Muscle layer of colon (tissue), 2 donors: ENCODE results near the gene TATDN2.
A peak's percentile ranks its signal among the peaks of the same experiment; 100 is the strongest.

Experiments used
- H3K27ac ChIP-seq: one replicate; pipeline ENCODE4 v1.7.0; 2013; ENCODE audit warnings: low read depth, mild to moderate bottlenecking, low read length, moderate library complexity
- H3K27me3 ChIP-seq, 2 donors: one replicate each; pipeline ENCODE4 v1.7.0; 2013; ENCODE audit warnings: low read length in 2 of 2, mild to moderate bottlenecking in 2 of 2; ENCODE audit not compliant: insufficient read depth in 2 of 2, control insufficient read depth in 1 of 2
- H3K36me3 ChIP-seq: one replicate; pipeline ENCODE4 v1.7.0; 2013; ENCODE audit warnings: mild to moderate bottlenecking, low read length; ENCODE audit not compliant: insufficient read depth
- H3K4me1 ChIP-seq: one replicate; pipeline ENCODE4 v1.7.0; 2013; ENCODE audit warnings: mild to moderate bottlenecking, low read length; ENCODE audit not compliant: insufficient read depth
- H3K4me3 ChIP-seq, 2 donors: one replicate each; pipeline ENCODE4 v1.7.0; 2013; ENCODE audit warnings: low read length in 2 of 2, low read depth in 1 of 2, mild to moderate bottlenecking in 1 of 2, moderate library complexity in 1 of 2
- H3K9ac ChIP-seq: one replicate; pipeline ENCODE4 v1.7.0; 2013; ENCODE audit warnings: low read length
- H3K9me3 ChIP-seq: one replicate; pipeline ENCODE4 v1.7.0; 2013; ENCODE audit warnings: mild to moderate bottlenecking, low read length
- donor health status: abdominal sarcoma.
- donor health status: Adenocarcinoma of cecum.

The TATDN2 gene, protein sequence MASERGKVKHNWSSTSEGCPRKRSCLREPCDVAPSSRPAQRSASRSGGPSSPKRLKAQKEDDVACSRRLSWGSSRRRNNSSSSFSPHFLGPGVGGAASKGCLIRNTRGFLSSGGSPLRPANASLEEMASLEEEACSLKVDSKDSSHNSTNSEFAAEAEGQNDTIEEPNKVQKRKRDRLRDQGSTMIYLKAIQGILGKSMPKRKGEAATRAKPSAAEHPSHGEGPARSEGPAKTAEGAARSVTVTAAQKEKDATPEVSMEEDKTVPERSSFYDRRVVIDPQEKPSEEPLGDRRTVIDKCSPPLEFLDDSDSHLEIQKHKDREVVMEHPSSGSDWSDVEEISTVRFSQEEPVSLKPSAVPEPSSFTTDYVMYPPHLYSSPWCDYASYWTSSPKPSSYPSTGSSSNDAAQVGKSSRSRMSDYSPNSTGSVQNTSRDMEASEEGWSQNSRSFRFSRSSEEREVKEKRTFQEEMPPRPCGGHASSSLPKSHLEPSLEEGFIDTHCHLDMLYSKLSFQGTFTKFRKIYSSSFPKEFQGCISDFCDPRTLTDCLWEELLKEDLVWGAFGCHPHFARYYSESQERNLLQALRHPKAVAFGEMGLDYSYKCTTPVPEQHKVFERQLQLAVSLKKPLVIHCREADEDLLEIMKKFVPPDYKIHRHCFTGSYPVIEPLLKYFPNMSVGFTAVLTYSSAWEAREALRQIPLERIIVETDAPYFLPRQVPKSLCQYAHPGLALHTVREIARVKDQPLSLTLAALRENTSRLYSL

DNA sequence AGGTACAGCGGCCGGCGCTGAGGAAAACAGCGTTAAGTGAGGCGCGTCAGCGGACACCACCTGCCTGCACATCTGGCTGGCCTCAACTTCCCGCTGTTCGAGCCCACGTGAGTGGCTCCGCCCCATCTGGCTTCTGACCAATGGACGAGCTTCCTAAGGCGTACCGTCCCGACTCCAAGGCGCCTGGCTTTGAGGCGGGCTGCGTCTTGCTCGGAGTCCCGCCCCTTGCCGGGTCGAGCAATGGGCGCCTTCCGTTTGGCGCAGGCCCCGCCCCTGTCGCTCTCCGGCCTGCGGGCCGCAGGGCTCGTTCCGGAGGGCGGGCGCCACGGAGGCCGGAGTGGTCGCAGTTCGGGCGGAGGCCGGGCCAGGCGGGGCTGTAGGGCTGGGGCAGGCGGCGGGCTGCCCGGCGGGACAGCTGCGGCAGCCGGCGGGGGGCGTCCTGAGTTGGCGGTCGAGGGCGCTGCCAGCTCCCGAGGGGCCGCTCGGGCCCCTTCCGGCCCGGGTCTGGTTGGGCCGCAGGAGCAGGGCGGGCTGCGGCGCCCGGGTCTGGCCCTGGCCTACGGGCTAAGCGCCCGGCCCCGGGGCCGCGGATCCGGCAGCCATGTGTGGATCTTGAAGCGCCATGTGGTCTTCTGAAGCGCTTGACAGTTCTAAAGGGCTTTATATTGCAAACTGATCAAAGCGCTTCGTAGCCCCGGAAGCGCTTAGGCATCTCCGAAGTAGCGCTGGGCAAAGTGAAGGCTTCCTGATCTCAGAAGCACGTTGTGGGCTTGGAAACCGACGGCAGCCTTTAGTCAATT lies at the start of gene TATDN2:
TATDN2 (plus strand) TSS at position 276 of the 800 bp plus-strand sequence. CDS start 742 bp downstream, outside the sequence.
- Histone ChIP-seq H3K36me3 (peaks cover 12% of the 10 kb centered on the region), H3K9ac (peak within 1 kb of the TSS; percentile 59), H3K4me3 (peak within 1 kb of the TSS; percentile 57 to 93), H3K27ac (peak within 1 kb of the TSS; percentile 59), H3K27me3 (no peaks in the 10 kb centered on the region), H3K9me3 (no peaks in the 10 kb centered on the region), H3K4me1 (peaks cover 19% of the 10 kb centered on the region)

DNA sequence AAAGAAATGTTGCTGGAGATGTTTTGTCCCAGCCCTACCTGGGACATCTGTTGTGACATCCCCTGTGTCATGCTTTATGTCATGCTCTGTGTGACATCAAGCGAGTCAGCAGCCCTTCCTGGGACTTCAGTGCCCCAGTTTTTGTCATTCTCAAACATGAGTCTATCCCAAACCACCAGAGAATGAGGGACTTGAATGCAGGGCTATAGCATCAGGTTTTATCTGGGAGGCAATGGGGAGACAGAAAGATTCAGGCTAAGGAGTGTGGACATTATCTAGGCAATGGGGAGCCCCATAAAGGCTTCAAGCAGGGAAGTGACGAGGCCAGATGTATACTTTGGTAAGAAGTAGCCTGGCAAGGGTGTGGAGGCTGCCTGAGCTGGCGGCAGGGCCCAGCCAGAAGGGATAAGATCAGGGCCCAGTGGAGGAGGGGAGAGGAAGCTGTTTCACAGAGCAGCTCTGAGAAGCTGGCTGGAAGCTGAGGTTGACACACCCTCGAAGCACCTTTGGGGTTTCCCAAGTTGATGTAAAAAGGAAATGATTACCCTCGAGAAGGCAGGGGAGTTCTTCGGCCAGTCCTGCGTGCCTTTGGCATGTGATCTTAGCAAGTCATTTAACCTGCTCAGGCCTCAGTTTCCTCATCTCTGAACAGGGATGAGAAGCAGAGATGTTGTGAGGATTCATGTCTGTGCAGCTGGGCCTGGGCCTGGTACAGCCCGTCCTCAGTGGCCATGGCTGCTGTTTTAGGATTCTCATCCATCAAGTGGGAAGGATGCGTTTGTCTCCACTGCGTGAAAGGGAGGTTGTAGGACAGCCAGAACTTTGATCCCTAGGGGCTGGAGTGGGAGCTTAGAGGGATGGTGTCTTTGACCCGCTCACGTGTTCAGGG lies 49.3 kb upstream of the TATDN2 start:
- Histone ChIP-seq H3K4me1 (peaks cover 27% of the 10 kb centered on the region), H3K9me3 (no peaks in the 10 kb centered on the region), H3K36me3 (peaks cover 10% of the 10 kb centered on the region), H3K27ac (no peak overlapping the region), H3K27me3 (no peaks in the 10 kb centered on the region), H3K9ac (no peak overlapping the region), H3K4me3 (no peak overlapping the region)

DNA sequence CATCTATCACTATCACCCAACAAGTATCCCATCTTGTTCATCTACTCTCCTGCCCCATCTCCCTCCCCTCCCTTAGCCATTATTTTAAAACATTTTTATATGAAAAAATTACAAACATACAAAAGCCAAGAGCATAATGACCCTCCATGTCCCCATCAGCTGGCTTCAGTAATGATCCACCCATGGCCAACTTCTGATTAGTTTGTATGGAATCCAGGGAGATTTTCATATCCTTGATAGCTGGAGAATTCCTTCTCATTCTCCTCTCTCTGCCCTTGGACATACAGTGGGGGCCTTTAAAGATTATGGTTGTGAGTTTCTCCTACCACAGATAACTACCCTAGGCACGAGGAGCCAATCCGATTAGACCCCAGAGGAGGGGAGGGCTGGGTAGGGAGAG lies 43.3 kb upstream of the TATDN2 start:
- no peak overlapping the region for H3K9ac ChIP-seq

DNA sequence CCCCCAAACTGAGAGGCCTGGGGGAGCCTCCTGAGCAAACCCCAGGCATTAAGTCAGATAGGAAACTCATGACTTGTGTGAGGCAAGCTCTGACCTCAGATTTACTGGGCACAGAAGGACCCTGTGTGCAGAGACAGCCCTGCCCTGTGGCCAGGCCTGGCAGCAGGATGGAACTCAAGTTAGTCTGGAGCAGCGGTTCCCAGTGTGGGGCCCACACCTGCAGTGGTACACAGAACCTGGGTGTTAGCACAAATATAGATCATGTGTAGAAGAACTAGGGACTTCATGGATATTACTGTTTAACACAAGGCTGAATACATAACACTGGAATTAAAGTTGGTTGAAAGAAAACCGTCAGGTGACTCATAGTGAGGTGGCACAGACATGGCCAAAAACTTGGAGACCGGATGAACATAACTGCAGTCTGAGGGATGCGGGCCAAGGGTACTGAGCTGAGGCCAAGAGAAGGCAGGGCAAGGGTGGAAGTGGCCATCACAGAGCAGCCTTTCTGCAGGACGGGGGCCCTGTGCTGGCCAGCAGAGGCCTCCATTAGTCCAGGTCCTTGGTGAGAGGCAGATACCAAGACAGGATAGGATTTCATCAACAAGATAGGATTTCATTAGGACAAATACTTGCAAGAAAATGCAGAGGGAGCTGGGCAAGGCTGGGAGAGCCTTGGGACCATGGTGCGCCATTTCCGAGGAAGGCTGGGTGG lies 42.7 kb upstream of the TATDN2 start:
- Histone ChIP-seq H3K4me1 (peaks cover 14% of the 10 kb centered on the region), H3K9ac (no peak overlapping the region), H3K9me3 (no peaks in the 10 kb centered on the region), H3K36me3 (peaks cover 15% of the 10 kb centered on the region), H3K4me3 (no peak overlapping the region), H3K27me3 (no peaks in the 10 kb centered on the region), H3K27ac (no peak overlapping the region)

More for the DNA sequence above, 43.3 kb upstream of the TATDN2 start:
- Histone ChIP-seq H3K4me3 (no peak overlapping the region), H3K27ac (no peak overlapping the region), H3K27me3 (no peaks in the 10 kb centered on the region), H3K36me3 (peaks cover 15% of the 10 kb centered on the region), H3K4me1 (peaks cover 14% of the 10 kb centered on the region), H3K9me3 (no peaks in the 10 kb centered on the region)

DNA sequence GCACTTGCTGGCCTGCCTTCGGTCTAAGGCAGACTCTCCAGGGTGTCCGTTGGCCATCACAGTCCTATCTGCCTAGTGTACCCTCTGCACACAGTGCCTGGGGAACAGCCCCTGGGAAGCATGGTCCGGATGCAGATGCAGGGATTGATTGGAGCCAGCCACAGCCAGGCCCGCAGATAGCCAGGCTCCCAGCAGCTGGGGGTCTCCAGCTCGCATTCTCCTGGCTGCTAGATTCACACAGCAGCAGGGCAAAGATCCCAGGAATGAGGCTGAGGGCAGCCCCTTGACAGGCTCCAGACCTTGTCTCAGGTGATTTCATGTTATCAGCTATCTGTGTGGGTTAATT lies 42.1 kb upstream of the TATDN2 start:
- Histone ChIP-seq H3K4me1 (peaks cover 14% of the 10 kb centered on the region), H3K27me3 (no peaks in the 10 kb centered on the region), H3K4me3 (no peak overlapping the region), H3K9me3 (no peaks in the 10 kb centered on the region), H3K36me3 (peaks cover 10% of the 10 kb centered on the region), H3K9ac (no peak overlapping the region), H3K27ac (no peak overlapping the region)

DNA sequence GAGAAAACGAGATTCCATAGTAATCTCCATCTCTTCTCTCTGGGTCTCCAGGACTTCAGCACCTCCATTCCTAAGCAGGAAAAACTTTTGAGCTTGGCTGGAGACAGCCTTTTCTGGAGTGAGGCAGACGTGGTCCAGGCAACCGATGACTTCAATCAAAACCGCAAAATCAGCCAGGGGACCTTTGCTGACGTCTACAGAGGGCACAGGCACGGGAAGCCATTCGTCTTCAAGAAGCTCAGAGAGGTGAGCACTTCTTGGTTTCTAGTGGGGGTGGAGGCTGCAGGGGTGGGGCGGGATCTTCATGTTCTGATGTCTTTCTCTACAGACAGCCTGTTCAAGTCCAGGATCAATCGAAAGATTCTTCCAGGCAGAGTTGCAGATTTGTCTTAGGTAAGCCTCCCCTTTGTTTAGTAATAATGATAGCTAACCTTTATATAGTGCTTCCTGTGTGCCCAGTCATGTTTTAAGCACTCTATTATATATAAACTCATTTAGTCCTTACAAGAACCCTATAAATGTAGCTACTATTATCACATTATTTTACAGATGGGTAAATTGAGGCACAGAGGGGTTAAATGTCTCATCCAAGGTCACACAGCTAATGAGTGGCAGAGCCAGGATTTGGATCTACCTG lies 35.0 kb upstream of the TATDN2 start:
- Histone ChIP-seq H3K9me3 (no peaks in the 10 kb centered on the region), H3K36me3 (peaks cover 17% of the 10 kb centered on the region), H3K27ac (no peak overlapping the region), H3K4me1 (no peaks in the 10 kb centered on the region), H3K9ac (no peak overlapping the region), H3K27me3 (no peaks in the 10 kb centered on the region), H3K4me3 (no peak overlapping the region)

DNA sequence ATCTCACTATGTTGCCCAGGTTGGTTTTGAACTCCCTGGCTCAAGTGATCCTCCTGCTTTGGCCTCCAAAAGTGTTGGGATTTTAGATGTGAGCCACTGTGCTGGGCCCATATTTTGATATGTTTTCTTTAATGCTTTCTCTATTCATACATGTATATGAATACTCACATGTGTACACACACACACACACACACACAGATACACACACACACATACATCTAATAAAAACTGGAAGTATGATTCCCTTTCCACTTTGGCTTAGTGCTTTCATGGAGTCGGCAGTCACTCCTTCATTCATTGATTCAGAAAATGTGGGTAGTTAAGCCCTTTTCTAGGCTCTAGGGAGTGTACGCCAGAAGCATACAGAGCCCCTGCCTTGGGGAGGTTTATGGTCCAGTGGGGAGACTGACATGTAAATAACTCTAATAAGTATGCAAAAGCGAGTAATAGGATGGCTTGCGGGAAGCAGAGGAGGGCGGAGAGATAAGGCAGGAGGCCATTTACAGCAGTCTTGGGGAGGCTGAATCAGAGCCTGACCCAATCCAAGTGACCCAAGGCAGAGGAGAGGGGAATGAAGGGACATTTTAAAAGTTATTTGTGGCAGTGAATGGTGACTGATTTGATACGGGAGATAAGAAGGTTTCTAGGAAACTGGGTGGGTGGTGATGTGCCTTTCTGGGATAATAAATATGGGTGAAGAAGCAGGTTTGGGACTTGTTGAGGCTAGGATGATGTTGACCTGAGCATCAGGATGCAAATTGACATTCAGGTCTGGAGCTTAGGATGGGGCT lies 32.5 kb upstream of the TATDN2 start:
- Histone ChIP-seq H3K9ac (no peak overlapping the region), H3K4me3 (no peak overlapping the region), H3K36me3 (peaks cover 12% of the 10 kb centered on the region), H3K27ac (no peak overlapping the region), H3K4me1 (no peaks in the 10 kb centered on the region), H3K27me3 (no peaks in the 10 kb centered on the region), H3K9me3 (no peaks in the 10 kb centered on the region)

DNA sequence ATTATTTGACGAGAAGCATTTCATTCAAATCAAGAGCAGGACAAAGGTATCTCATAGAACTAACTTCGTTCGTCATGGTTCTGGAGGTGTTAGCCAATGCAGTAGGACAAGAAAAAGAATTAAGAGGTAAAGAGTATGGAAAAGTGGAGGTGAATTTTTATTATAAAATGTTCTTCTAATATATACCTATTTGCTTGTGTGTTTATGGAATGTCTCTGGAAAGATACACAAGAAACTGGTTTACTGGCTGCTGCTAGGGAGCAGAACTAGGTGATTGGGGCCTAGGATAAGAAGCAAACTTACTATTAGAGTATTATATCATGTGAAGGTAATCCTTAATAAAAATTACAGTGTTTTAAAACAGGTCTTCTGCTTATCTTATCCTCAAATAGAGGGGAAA lies 30.9 kb upstream of the TATDN2 start:
- no peaks in the 10 kb centered on the region for H3K27me3 ChIP-seq
- H3K27ac ChIP-seq = no peak overlapping the region
- peaks cover 12% of the 10 kb centered on the region for H3K36me3 ChIP-seq
- no peaks in the 10 kb centered on the region for H3K9me3 ChIP-seq
- H3K4me1 ChIP-seq = no peaks in the 10 kb centered on the region
- H3K4me3 ChIP-seq = no peak overlapping the region
- H3K9ac ChIP-seq = no peak overlapping the region

DNA sequence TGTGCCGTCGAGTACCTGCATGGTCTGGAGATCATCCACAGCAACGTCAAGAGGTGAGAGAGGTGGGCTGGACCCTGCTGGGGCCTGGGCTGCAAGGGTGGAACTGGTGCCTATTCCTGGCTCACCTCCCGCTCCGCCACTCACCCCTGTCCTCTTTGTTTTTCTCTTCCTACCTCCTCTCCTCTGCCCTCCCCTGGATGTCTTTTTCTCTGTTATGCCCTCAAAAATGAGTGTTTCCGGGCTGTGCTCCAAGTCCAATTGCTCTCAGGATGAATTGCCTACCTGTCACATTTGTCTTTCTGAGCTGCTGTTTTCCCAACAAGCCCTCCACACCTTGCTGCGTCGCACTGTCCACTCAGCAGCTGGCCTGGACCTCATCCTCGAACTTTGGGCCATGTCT lies 28.5 kb upstream of the TATDN2 start:
- Histone ChIP-seq H3K9me3 (no peaks in the 10 kb centered on the region), H3K36me3 (peaks cover 15% of the 10 kb centered on the region), H3K4me1 (peaks cover 2% of the 10 kb centered on the region), H3K9ac (no peak overlapping the region), H3K4me3 (no peak overlapping the region), H3K27me3 (no peaks in the 10 kb centered on the region), H3K27ac (no peak overlapping the region)
